Endothelial cell of umbilical vein (primary cell): ENCODE measurements around the gene STK11IP. TPM values are rescaled to one million over a fixed set of nuclear protein-coding genes. Genes with fewer than 3 reads are reported as not detected.

Source experiments
- BruUV-seq: library from RNA; stranded (reverse); fragments of 400-500 nt; replicated peaks from 2 replicates; lab custom pipeline; 2021; lab: Mats Ljungman, UMichigan
- CTCF ChIA-PET: fragments of 300-600, 350-600 bp; sonication (Branson Sonifier 250); formaldehyde crosslinking; loops from one replicate; lab custom pipeline; 2021; ENCODE audit warnings: antibody characterized with exemption, inconsistent platforms; lab: Charles Lee
- POLR2A ChIA-PET: fragments of 300-600, 350-600 bp; sonication (Branson Sonifier 250); formaldehyde crosslinking; loops from one replicate; lab custom pipeline; 2021; ENCODE audit warnings: antibody characterized with exemption, inconsistent platforms; lab: Charles Lee
- DNase-seq: peaks from one replicate; pipeline ENCODE4 v3.0.0-alpha.2; 2011; ENCODE audit warnings: low read depth, low spot score
- FAIRE-seq: peaks from 2 replicates; lab custom pipeline; 2011; peaks lifted over from hg19 to GRCh38; lab: Jason Lieb, UNC
- H2AFZ ChIP-seq: 2 replicates; pipeline ENCODE4 v1.6.0; 2012; ENCODE audit warnings: low read depth, low read length, control low read depth, inconsistent platforms
- H3K27ac ChIP-seq: 2 replicates; pipeline ENCODE4 v1.5.1; 2011; ENCODE audit warnings: low read depth, mild to moderate bottlenecking, control low read depth, low read length, moderate library complexity; ENCODE audit not compliant: insufficient read depth
- H3K27me3 ChIP-seq, 2 experiments: 2 replicates each; pipeline versions ENCODE4 v1.6.0 to v1.6.1; 2011; ENCODE audit warnings: low read length in 2 of 2, mixed read lengths in 1 of 2; ENCODE audit not compliant: control insufficient read depth in 2 of 2, insufficient read depth in 2 of 2
- H3K36me3 ChIP-seq, 2 experiments: 2 replicates in 1 of 2; 3 replicates in 1 of 2; pipeline ENCODE4 v1.5.1; 2011; ENCODE audit warnings: low read length in 2 of 2, mild to moderate bottlenecking in 1 of 2, moderate library complexity in 1 of 2; ENCODE audit not compliant: control insufficient read depth in 2 of 2, insufficient read depth in 2 of 2; ENCODE audit errors: extremely low read depth in 1 of 2
- H3K4me1 ChIP-seq: 3 replicates; pipeline ENCODE4 v1.5.1; 2011; ENCODE audit warnings: mild to moderate bottlenecking, low read length; ENCODE audit not compliant: control insufficient read depth, insufficient read depth; ENCODE audit errors: extremely low read depth
- H3K4me2 ChIP-seq: 2 replicates; pipeline ENCODE4 v1.6.1; 2011; ENCODE audit warnings: low read length, control low read depth, mixed read lengths; ENCODE audit not compliant: insufficient read depth
- H3K4me3 ChIP-seq, 3 experiments: fragments of 200-600 bp in 1 of 3; sonication (generic), shearing (Covaris generic) in 1 of 3; replicated peaks in 1 of 3; 2 replicates each; pipeline ENCODE4 v1.5.1; 2011 to 2016; ENCODE audit warnings: control low read depth in 3 of 3, low read length in 3 of 3, mild to moderate bottlenecking in 2 of 3, inconsistent platforms in 1 of 3, low read depth in 1 of 3, moderate library complexity in 1 of 3; ENCODE audit not compliant: insufficient read depth in 1 of 3
- H3K79me2 ChIP-seq: 2 replicates; pipeline ENCODE4 v1.6.0; 2012; ENCODE audit warnings: low read length, inconsistent platforms; ENCODE audit not compliant: control insufficient read depth, insufficient read depth
- H3K9ac ChIP-seq: replicated peaks from 2 replicates; pipeline ENCODE3; 2011; ENCODE audit warnings: low read length, control low read depth; ENCODE audit not compliant: insufficient read depth; ENCODE audit errors: extremely low read depth
- H3K9me1 ChIP-seq: replicated peaks from 3 replicates; pipeline ENCODE4 v1.6.0; 2011; ENCODE audit warnings: mild to moderate bottlenecking, low read length; ENCODE audit not compliant: control insufficient read depth, insufficient read depth; ENCODE audit errors: extremely low read depth
- H3K9me3 ChIP-seq: replicated peaks from 2 replicates; pipeline ENCODE4 v1.5.1; 2012; ENCODE audit warnings: low read length, inconsistent platforms; ENCODE audit not compliant: control insufficient read depth, insufficient read depth
- H4K20me1 ChIP-seq: replicated peaks from 2 replicates; pipeline ENCODE3; 2011; ENCODE audit warnings: mild to moderate bottlenecking, low read length; ENCODE audit not compliant: control insufficient read depth, insufficient read depth; ENCODE audit errors: extremely low read depth
- EZH2 ChIP-seq: IDR thresholded peaks from 2 replicates; pipeline ENCODE4 v1.6.1; 2012; ENCODE audit warnings: borderline replicate concordance, low read depth, mild to moderate bottlenecking, moderate library complexity, low read length, inconsistent platforms; ENCODE audit not compliant: severe bottlenecking
- FOS ChIP-seq: IDR thresholded peaks from 2 replicates; pipeline ENCODE4 v1.6.1; 2011; ENCODE audit warnings: mild to moderate bottlenecking, low read length, moderate library complexity, borderline replicate concordance; ENCODE audit not compliant: insufficient read depth
- GATA2 ChIP-seq: IDR thresholded peaks from 2 replicates; pipeline ENCODE4 v1.7.0; 2011; ENCODE audit warnings: low read depth, mild to moderate bottlenecking, moderate library complexity, mixed read lengths, low read length; ENCODE audit not compliant: insufficient read length, insufficient read depth
- JUN ChIP-seq: IDR thresholded peaks from 2 replicates; pipeline ENCODE4 v1.6.1; 2011; ENCODE audit warnings: borderline replicate concordance, low read depth; ENCODE audit not compliant: insufficient read length, insufficient read depth
- MYC ChIP-seq: IDR thresholded peaks from one replicate; pipeline ENCODE4 v1.6.1; 2011; ENCODE audit warnings: mild to moderate bottlenecking, low read depth, low read length
- POLR2A ChIP-seq: IDR thresholded peaks from 2 replicates; pipeline ENCODE4 v1.6.1; 2012; ENCODE audit warnings: low read depth, mild to moderate bottlenecking, control low read depth, low read length
- POLR2AphosphoS5 ChIP-seq: IDR thresholded peaks from 2 replicates; pipeline ENCODE4 v1.6.1; 2012; ENCODE audit warnings: low read depth, mild to moderate bottlenecking, control low read depth, low read length, moderate library complexity; ENCODE audit not compliant: insufficient read depth
- dilution Hi-C: fragments of 300-500 bp; cut with MboI; formaldehyde crosslinking; loops from one replicate; pipeline ENCODE4 v1.15.0; 2019; ENCODE audit warnings: low sequenced_read_pairs; ENCODE audit not compliant: extremely low pct_ligation_motif_present
- intact Hi-C: fragments of 100-400 bp; cut with micrococcal nuclease; formaldehyde crosslinking; loops from one replicate; pipeline ENCODE4 v1.10.0; 2022
- polyA plus RNA-seq, 4 experiments: library from polyadenylated mRNA; depleted of rRNA in 3 of 4; stranded (reverse) in 3 of 4; unstranded in 1 of 4; fragments of >200 nt; gene quantifications; 2 replicates each; pipeline versions ENCODE4 v1.2.1 to v1.2.3, GENCODE V29; 2011 to 2012; ENCODE audit warnings: missing spikeins in 1 of 4
- total RNA-seq: library from RNA; stranded (reverse); gene quantifications from 2 replicates; pipeline ENCODE4 v1.2.3, GENCODE V29; 2021
- TF ChIP-seq, protein P1 (sequence below), 2 donors: IDR thresholded peaks; 1 replicate in 1 of 2; 2 replicates in 1 of 2; pipeline ENCODE4 v1.5.1; 2011; ENCODE audit warnings: low read length in 2 of 2, mild to moderate bottlenecking in 2 of 2, moderate library complexity in 2 of 2, control low read depth in 1 of 2, inconsistent platforms in 1 of 2, low read depth in 1 of 2; ENCODE audit not compliant: insufficient read depth in 1 of 2; ENCODE audit errors: extremely low read depth in 1 of 2
- TF ChIP-seq, protein P2 (sequence below): IDR thresholded peaks from 2 replicates; pipeline ENCODE4 v1.6.1; 2011; ENCODE audit not compliant: insufficient read depth, insufficient read length

STK11IP gene
- total and polyA plus RNA-seq, 2 donors (not counting 3 experiments of a cell fraction or from before 2014, with no cell fraction given), result 17.7 to 19.2 TPM

DNA sequence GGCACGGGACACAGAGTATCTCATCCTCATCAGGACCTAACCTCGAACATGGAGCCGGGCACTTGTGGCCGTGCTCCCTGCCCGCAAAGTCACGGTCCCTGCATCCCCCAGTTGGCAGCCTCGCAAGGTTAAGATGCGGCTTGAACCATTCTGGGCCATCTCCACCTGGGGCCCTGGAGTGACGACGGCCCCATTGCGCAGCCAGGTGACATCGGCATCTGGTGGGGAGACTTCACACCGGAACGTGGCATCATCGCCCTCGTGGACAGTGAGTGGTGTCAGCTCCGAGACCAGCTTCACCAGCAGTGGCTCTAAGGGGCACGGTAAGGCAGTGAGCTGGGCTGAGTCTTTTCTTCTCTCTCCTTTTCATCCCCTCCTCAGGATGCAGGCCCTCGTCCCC is 41.2 kb upstream of the STK11IP start:
- H3K4me1 ChIP-seq, result no peaks in the 10 kb centered on the region
- ChIA-PET CTCF (interaction anchor here (1.3 kb wide), 1 partner anchor 15 kb away, joined by 5 read pairs; the partner anchor contains the start of gene OBSL1), POLR2A (no interaction called here)
- no TSS peak for BruUV-seq
- no peak overlapping the region for H3K4me2 ChIP-seq
- H3K4me3 ChIP-seq, result no peak overlapping the region
- H3K79me2 ChIP-seq, result no peaks in the 10 kb centered on the region
- DNase-seq, result no peak
- no peaks in the 10 kb centered on the region for H3K9me3 ChIP-seq
- dilution Hi-C loops (no loop called here), intact Hi-C loops (no loop called here)
- H3K9me1 ChIP-seq, result no peaks in the 10 kb centered on the region
- H3K36me3 ChIP-seq, result no peaks in the 10 kb centered on the region
- FAIRE-seq, result no peak
- H4K20me1 ChIP-seq, result no peaks in the 10 kb centered on the region
- no peak overlapping the region for H2AFZ ChIP-seq
- H3K9ac ChIP-seq, result no peak overlapping the region
- peaks cover 6 to 15% of the 10 kb centered on the region in 2 experiments for H3K27me3 ChIP-seq
- no peak overlapping the region for H3K27ac ChIP-seq
- TF ChIP-seq JUN (no peak), POLR2AphosphoS5 (no peak), EZH2 (no peak), POLR2A (no peak)
- TF ChIP-seq, protein P1, sequence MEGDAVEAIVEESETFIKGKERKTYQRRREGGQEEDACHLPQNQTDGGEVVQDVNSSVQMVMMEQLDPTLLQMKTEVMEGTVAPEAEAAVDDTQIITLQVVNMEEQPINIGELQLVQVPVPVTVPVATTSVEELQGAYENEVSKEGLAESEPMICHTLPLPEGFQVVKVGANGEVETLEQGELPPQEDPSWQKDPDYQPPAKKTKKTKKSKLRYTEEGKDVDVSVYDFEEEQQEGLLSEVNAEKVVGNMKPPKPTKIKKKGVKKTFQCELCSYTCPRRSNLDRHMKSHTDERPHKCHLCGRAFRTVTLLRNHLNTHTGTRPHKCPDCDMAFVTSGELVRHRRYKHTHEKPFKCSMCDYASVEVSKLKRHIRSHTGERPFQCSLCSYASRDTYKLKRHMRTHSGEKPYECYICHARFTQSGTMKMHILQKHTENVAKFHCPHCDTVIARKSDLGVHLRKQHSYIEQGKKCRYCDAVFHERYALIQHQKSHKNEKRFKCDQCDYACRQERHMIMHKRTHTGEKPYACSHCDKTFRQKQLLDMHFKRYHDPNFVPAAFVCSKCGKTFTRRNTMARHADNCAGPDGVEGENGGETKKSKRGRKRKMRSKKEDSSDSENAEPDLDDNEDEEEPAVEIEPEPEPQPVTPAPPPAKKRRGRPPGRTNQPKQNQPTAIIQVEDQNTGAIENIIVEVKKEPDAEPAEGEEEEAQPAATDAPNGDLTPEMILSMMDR (IDR thresholded peaks at IDR 0.05; ENCODE audit: extremely low read depth in 1 of 2, insufficient read depth in 1 of 2, low read depth in 1 of 2, low read length in 2 of 2), result no peak

DNA sequence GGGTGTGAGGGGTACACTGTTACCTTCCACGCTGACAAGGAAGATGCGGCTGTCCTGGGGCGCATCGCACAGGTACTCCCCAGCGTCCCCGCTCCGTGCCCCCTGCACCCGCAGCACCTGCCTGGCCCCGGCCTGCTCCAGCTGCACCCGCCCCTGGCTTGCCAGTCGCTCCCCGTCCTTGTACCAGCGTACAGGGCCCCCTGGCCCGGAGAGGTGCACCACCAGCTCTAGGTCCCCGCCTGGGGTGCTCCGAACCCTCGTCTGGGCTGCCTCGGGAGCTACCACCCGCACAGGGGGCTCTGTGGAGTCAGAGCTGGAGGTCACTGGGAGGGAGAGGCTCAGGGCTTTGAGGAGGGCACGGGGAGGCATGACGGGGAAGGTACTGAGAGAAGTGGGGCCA is 40.3 kb upstream of the STK11IP start:
- dilution Hi-C loops (no loop called here), intact Hi-C loops (no loop called here)
- Histone ChIP-seq H3K27me3 (peaks cover 2 to 9% of the 10 kb centered on the region in 2 experiments), H3K9ac (no peak overlapping the region), H4K20me1 (no peaks in the 10 kb centered on the region), H3K36me3 (no peaks in the 10 kb centered on the region), H3K9me1 (no peaks in the 10 kb centered on the region), H3K27ac (no peak overlapping the region), H3K4me2 (no peak overlapping the region), H3K4me1 (no peaks in the 10 kb centered on the region), H3K79me2 (no peaks in the 10 kb centered on the region), H2AFZ (no peak overlapping the region), H3K9me3 (no peaks in the 10 kb centered on the region), H3K4me3 (no peak overlapping the region)
- ChIA-PET CTCF (interaction anchor here (1.0 to 1.3 kb wide), 3 partner anchors 14 to 18 kb away, joined by 3 to 5 read pairs (median 3); partner anchors contain the start of gene OBSL1), POLR2A (no interaction called here)
- FAIRE-seq (no peak), DNase-seq (no peak)
- no TSS peak for BruUV-seq
- no peak for TF ChIP-seq MYC
- TF ChIP-seq EZH2, result no peak
- TF ChIP-seq POLR2A, result no peak
- TF ChIP-seq, protein P2, sequence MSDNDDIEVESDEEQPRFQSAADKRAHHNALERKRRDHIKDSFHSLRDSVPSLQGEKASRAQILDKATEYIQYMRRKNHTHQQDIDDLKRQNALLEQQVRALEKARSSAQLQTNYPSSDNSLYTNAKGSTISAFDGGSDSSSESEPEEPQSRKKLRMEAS, result no peak
- TF ChIP-seq, protein P1 (IDR thresholded peaks at IDR 0.05; ENCODE audit: extremely low read depth in 1 of 2, insufficient read depth in 1 of 2, low read depth in 1 of 2, low read length in 2 of 2), result no peak
- no peak for TF ChIP-seq GATA2
- TF ChIP-seq POLR2AphosphoS5, result no peak
- no peak for TF ChIP-seq JUN
- TF ChIP-seq FOS, result no peak
